Glomerular endothelial cell (primary cell): ENCODE data around the gene CCDC157. TPM values are rescaled to one million over a fixed set of nuclear protein-coding genes. Genes with fewer than 3 reads are reported as not detected.

ENCODE experiments used
- total RNA-seq: library from RNA; depleted of rRNA; stranded (reverse); fragments of >200 nt; gene quantifications from 2 replicates; pipeline ENCODE4 v1.2.3, GENCODE V29; 2015

Gene CCDC157
- total RNA-seq, 1 donor from 2014 or later, result 2.5 TPM

Other genes starting within 250 kb of the CCDC157 start
- gene LIF, start 110.2 kb upstream of the CCDC157 start, total RNA-seq, result 16.6 and 25.2 TPM in 2 replicates
- not detected in 2 replicates for gene OSM, start 90.2 kb upstream of the CCDC157 start, total RNA-seq
- 13.4 and 18.2 TPM in 2 replicates for gene CASTOR1, start 67.5 kb upstream of the CCDC157 start, total RNA-seq
- gene TBC1D10A, start 30.1 kb upstream of the CCDC157 start, total RNA-seq, result 17.9 and 18.2 TPM in 2 replicates
- 75.7 and 116 TPM in 2 replicates for gene SF3A1, start 113 bp upstream of the CCDC157 start, total RNA-seq
- gene RNF215, start 30.4 kb downstream of the CCDC157 start, total RNA-seq, result 18.8 and 26.4 TPM in 2 replicates
- gene SEC14L2, start 40.0 kb downstream of the CCDC157 start, total RNA-seq, result 12.0 and 18.8 TPM in 2 replicates
- gene MTFP1, start 68.8 kb downstream of the CCDC157 start, total RNA-seq, result 25.1 and 26.9 TPM in 2 replicates
- gene SEC14L3, start 115.0 kb downstream of the CCDC157 start, total RNA-seq, result not detected in 2 replicates
- not detected in 2 replicates for gene SEC14L4, start 148.7 kb downstream of the CCDC157 start, total RNA-seq
- 0.05 and 0.12 TPM in 2 replicates for gene SEC14L6, start 189.7 kb downstream of the CCDC157 start, total RNA-seq
- gene GAL3ST1, start 217.7 kb downstream of the CCDC157 start, total RNA-seq, result 0.19 TPM in 1 of 2 replicates, not detected in the other
- gene PES1, start 234.9 kb downstream of the CCDC157 start, total RNA-seq, result 60.3 and 63.1 TPM in 2 replicates